Esophagus mucosa (tissue), 1 donor: ENCODE results near the gene CBX7. TPM values are rescaled to one million over a fixed set of nuclear protein-coding genes. Genes with fewer than 3 reads are reported as not detected.

Source experiments
- ATAC-seq: fragments of 200-7000 bp; cut with Tn5 transposase; one replicate; pipeline ENCODE4 v1.9.1; 2020
- total RNA-seq: library from RNA; stranded (reverse); gene quantifications from one replicate; pipeline ENCODE4 v1.2.4, GENCODE V29; 2023
- donor health status: DM: yes; HTN: yes; CAD: no.

Gene CBX7
- total RNA-seq, 1 donor from 2014 or later, result 4.5 TPM

- no peak for ATAC-seq
These were observed 29.6 kb downstream of the CBX7 start for GRCh38 chr22:39122772-39123470.

- no peak for ATAC-seq
These were observed 31.5 kb downstream of the CBX7 start for GRCh38 chr22:39120983-39121382.

DNA sequence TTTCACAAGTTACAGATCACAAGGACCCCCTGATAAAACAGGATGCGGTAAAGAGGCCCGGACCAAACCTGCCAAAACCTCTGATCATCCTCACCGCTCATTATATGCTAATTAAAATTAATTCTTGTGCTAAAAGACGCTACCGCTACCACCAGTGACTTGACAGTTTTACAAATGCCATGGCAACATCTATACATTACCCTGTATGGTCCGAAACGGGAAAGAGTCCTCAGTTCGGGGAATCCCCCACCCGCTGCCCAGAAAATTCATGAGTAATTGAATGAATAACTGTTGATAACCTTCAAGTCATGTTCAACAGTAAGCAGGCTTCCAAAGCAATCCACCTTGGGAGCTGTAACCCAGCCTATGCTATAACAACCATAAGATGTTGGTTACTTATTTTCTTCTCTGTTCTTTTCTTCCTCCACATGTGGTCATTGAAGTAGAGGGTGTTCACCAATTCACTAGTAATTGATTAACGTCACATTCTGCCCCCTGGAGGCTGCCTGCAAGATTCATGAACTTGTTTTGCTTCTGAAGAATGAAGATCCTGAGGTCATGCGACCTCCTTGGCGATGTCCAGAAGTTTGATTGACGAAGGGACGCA lies 34.8 kb downstream of the CBX7 start:
- peak; percentile 23 for ATAC-seq

GRCh38 chr22:39115977-39116621 lies 36.4 kb downstream of the CBX7 start:
- ATAC-seq, result no peak

DNA sequence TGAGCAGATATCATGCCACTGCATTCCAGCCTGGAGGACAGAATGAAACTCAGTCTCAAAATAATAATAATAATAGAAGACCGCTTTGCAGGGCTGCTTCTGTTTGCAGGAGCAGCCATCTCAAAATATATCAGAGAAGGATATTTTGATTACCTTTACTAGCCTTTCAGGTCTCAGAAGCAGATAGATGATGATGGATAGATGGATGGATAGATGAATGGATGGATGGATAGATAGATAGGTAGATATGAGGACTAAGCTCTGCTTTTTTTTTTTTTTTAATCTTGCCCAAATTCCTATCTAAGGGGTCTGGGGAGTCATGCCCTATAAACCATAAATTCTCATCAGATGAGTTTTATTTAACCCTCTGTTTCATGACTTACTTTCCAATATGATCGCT lies 36.9 kb downstream of the CBX7 start:
- ATAC-seq, result no peak

GRCh38 chr22:39114112-39114511 lies 38.4 kb downstream of the CBX7 start:
- ATAC-seq, result no peak

DNA sequence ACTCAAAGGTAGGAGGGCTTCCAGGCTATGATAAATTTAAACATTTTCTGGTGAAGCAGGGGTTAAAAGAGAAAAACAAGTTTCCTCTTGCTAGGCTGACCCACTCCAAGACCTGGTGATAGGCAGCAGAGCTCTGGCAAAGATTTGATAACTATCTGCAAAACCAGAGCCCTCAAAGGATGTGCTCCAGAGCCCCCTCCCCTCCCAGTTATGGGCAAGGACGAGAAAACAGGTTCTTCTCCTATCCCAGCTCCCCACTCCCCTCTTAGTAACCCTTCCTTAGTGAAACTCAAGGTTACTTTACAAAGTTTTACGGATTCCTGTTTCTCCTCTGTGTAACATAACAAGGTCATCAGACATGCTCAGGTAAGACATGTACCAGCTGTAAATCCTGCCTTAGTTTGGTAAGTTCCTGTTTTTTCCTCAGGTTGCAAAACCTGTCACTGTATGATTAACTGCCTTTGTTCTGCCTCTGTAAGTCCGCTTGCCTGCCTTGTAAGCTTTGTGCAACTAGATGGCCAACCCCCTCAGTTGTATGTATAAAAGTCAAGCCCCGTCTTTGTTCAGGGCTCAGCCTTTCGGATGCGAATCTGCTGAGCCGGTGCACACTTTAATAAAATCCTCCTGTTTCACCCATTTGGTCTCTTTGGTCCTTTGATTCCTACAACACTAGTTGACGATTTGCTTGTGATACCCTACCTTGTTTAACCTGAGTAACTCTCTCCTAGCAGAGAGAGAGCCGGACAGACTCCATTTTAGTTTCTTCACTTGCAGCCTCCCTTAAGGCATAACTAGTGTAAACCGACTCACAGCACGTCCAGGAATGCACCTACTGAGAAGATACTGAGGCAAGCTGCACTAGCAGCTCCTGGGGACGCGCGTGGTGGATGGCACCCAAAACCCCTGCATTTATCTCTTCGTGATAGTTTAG lies 41.6 kb downstream of the CBX7 start:
- peak; percentile 76 for ATAC-seq

DNA sequence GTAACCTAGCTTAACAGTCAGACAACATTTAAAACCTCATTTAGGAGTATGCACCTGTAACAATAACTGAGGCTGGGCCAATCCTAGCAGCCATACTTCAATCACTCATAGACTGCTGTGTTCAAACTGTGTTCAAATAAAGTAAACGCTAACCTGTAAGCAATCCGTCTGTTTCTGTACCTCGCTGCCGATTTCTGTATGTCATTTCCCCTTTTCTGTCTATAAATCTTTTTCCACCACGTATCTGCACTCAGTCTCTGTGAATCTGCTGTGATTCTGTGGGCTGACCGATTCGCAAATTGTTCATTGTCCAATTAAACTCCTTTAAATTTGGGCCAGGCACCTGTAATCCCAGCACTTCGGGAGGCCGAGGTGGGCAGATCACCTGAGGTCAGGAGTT lies 43.1 kb downstream of the CBX7 start:
- ATAC-seq, result no peak

DNA sequence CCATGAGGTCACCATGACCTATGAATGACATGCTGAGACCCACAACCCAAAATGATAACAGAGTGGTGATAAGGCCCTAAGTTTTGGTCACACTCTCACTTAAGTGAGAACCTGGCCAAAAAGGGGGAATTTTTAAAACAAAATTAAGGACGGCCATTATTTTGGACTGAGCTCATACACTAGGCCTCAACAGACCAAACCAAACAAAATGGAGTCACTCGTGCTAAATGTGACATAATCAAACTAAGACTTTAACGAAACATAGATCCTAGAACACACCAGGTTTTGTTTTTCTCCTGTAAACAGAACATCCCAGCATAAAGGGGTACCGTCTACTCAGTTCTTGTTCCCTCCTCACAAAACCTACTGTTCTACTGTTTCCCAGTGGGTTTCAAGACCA lies 44.0 kb downstream of the CBX7 start:
- no peak for ATAC-seq

DNA sequence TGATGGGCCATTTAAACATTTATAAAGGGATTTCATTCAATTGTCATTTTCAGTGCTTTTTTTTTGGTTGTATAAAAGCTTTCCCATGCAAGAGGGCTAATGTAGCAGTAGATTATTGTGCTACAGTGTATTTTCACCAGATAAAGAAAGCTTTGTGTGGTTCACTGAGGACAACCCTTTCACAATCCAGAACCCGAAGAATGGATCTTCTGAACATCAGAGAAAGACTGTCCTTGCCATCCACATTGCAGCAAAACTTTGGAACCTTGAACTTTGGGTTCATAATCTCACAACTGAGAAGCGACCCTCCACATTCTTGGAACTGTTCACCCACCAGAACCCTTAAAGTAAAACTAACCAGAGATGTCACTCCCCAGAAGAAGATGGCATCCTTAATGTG lies 46.2 kb downstream of the CBX7 start:
- ATAC-seq, result no peak

- ATAC-seq, result no peak
These were observed 49.0 kb downstream of the CBX7 start for GRCh38 chr22:39103431-39103830.

DNA sequence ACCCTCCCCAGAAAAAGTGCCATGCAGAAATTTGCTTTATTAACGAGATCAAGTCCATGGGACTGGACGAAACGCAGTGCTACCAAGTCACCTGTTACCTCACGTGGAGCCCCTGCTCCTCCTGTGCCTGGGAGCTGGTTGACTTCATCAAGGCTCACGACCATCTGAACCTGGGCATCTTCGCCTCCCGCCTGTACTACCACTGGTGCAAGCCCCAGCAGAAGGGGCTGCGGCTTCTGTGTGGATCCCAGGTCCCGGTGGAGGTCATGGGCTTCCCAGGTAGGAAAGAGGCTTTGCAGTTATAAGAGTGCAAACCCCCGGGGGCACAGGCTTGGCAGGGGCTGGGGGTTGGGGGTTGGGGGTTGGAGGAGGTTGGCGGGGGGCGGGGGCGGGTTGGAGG lies 51.3 kb downstream of the CBX7 start:
- no peak for ATAC-seq

DNA sequence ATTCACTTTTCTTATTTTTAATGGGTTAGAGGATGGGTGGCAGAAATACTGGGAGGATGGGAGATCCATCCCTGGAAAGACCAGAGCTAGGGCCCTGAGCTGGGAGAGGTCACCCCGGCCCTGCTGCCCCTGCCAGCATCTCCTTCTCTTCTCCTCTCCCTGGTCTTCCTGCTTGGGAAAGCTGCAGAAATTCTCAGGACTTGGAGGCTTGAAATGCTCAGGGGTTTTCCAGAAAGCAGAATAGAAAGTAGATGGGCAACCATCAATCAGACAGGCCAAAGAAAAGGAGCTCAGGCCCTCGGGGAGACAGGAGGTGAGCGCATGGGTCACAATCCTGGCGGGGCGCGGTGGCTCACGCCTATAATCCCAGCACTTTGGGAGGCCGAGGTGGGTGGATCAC lies 53.9 kb downstream of the CBX7 start:
- ATAC-seq, result no peak

DNA sequence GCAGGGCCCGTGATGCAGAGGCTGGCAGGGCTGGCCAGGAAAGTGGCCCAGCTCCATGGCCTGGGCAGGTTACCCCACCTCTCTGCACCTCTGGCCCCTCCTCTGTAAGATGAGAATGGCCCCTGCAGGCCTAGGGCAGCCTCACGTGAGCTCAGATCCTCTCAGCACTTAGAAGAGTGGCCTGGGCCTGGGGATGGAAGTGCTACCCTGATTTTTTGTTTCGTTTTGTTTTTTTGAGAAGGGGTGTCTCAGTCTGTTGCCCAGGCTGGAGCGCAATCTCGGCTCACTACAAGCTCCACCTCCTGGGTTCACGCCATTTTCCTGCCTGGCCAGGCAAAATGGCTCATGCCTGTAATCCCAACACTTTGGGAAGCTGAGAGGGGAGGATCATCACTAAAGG lies 54.5 kb downstream of the CBX7 start:
- no peak for ATAC-seq

DNA sequence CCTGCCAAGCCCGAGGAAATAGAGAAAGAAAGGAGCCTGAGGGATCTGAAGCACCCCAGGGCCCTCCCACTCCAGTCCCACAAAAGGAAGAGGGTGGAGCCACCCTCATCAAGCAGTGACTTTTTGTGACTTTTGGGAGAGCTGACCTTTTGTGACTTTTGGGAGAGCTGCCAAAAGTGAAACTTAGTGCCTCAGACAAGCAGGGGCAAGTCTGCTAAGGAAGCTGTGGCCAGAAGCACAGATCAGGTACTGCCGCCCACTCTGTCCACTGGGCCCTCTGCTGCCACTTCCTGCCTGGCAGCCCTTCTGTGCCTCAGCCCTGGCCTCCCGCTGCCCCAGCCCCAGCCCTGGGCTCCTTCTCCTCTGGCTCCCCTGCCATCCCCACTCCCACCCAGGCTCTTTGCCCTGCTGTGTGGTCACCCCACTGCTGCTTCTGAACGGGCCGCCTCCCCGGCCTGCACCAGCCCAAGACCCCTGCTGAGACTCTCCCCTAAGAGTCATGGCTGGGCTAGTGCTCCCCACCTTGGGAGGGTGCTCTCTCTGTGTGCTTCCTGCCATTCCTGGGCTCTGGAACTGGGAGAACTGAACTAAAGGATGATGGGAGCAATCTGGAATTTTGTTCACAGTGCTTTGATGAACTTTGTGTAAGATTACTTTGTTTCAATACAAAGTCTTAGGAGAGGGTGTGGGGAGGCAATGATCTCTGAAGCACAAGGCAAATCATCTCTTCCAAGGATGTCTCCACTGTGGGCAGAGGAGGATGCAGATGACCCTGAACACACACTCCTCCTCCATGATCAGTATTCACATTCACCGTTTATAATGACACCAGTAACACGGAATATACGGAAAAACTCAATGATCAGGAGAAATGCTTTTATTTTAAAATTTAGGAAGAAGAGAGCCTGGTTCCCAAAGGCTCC lies 55.1 kb downstream of the CBX7 start, which contains the start of gene APOBEC3H:
TSS of gene APOBEC3H (plus strand) at position 147 of the 923 bp plus-strand sequence. CDS start 3,035 bp downstream, outside the sequence.
- ATAC-seq, result peak; percentile 64

DNA sequence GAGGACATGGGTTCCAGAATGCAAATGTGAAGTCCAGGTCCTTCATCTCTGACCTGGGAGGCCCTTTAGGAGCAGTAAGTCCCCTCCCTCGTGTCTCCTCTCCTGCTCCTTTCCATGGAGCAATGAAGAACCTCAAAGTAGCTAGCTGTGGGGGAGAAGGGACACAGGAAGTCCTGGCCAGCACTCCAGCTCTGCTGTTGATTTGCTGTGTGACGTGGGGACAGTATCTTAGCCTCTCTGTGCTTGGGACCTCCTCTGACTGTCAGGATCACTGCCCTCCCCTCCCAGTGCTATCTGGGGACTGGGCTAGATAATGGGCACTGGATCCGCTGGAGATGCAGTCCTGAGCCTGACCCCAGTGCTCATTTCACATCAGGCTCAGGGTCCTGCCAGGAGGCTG lies 56.5 kb downstream of the CBX7 start:
- no peak for ATAC-seq

- no peak for ATAC-seq
These were observed 57.6 kb downstream of the CBX7 start for GRCh38 chr22:39094717-39095389.

GRCh38 chr22:39092111-39092862 lies 60.2 kb downstream of the CBX7 start:
- no peak for ATAC-seq

DNA sequence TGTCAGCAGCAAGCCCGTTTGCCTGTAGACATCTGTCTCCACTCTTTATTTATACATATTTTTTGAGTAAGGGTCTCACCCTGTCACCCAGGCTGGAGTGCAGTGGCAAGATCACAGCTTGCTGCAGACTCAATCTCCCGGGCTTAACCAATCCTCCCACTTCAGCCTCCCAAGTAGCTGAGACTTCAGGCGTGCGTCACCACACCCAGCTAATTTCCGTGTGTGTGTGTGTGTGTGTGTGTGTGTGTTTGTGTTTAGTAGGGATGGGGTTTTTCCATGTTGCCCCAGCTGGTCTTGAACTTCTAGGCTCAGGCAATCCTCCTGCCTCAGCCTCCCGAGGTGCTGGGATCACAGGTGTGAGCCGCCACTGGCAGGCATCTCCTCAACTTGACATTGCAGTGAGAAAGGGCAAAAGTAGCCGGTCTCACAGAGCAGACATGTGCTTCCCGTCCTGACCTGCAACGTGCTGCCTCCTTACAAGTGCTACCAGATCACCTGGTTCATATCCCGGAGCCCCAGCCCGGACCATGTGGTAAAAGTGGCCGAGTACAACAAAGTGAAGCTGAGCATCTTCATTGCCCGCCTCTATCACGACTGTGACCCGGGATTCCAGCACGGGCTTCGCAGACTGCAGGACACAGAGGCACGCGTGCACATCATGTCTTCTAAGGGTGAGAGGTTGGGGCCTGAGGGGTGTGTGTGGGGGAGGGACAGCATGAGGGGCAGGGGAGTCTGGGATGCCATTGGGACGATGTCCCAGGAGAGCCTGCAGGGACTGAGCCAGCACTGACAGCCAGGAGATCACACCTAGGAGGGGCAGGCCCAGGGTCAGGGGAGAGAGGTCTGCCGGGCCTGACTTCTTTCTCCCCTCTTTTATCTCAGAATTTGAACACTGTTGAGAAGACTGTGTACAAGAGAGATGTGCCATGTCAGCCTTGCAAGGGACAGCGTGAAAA lies 61.1 kb downstream of the CBX7 start:
- ATAC-seq, result no peak
